ENCODE measurements around the gene PSORS1C1. TPM values are rescaled to one million over a fixed set of nuclear protein-coding genes. Genes with fewer than 3 reads are reported as not detected.
A peak's percentile ranks its signal among the peaks of the same experiment; 100 is the strongest.

Gene PSORS1C1
- total RNA-seq, 1 donor from 2014 or later: 0.93 TPM

GRCh38 chr6:31125586-31126363, 11.2 kb downstream of the PSORS1C1 start:
- POLR2A ChIA-PET: interaction anchor here (0.6 kb wide), 1 partner anchor 395 kb away, joined by 4 read pairs; no protein-coding TSS in a partner anchor
- no peaks in the 10 kb centered on the region for H3K9me3 Mint-ChIP-seq
- ATAC-seq (ENCODE audit: low read depth) (no peak), DNase-seq (no peak)
- H3K27ac Mint-ChIP-seq: no peak overlapping the region
- H3K27me3 Mint-ChIP-seq: peaks cover 22% of the 10 kb centered on the region
- intact Hi-C loops (cut with micrococcal nuclease): no loop called here
- no peak for TF ChIP-seq CTCF (IDR thresholded peaks at IDR 0.05)
- H3K36me3 Mint-ChIP-seq (ENCODE audit: low read depth): no peaks in the 10 kb centered on the region
- CTCF ChIA-PET: no interaction called here
- no peak overlapping the region for H3K4me3 Mint-ChIP-seq
- H3K4me1 Mint-ChIP-seq: peaks cover 5% of the 10 kb centered on the region

- peaks cover 20% of the 10 kb centered on the region for H3K27me3 Mint-ChIP-seq
- no peak for ATAC-seq (ENCODE audit: low read depth)
- no peaks in the 10 kb centered on the region for H3K9me3 Mint-ChIP-seq
- no peaks in the 10 kb centered on the region for H3K36me3 Mint-ChIP-seq (ENCODE audit: low read depth)
- TF ChIP-seq CTCF (IDR thresholded peaks at IDR 0.05): no peak
- no peak for DNase-seq
- no peak overlapping the region for H3K4me3 Mint-ChIP-seq
- intact Hi-C loops (cut with micrococcal nuclease): no loop called here
- ChIA-PET POLR2A (interaction anchor here (0.5 kb wide), 1 partner anchor 83 kb away, joined by 4 read pairs; no protein-coding TSS in a partner anchor), CTCF (interaction anchor here (1.5 to 1.9 kb wide), 2 partner anchors 240 to 254 kb away, joined by 3 to 7 read pairs; no protein-coding TSS in a partner anchor)
- H3K27ac Mint-ChIP-seq: no peak overlapping the region
- peaks cover 5% of the 10 kb centered on the region for H3K4me1 Mint-ChIP-seq
Measured at GRCh38 chr6:31126396-31127175, 12.0 kb downstream of the PSORS1C1 start.

- Mint-ChIP-seq H3K36me3 (ENCODE audit: low read depth) (no peaks in the 10 kb centered on the region), H3K9me3 (no peaks in the 10 kb centered on the region), H3K4me3 (no peak overlapping the region), H3K4me1 (peaks cover 5% of the 10 kb centered on the region), H3K27ac (no peak overlapping the region), H3K27me3 (peaks cover 12% of the 10 kb centered on the region)
- intact Hi-C loops (cut with micrococcal nuclease): loop anchor here (2.0 kb wide), 1 partner anchor 65 kb away; no protein-coding TSS in a partner anchor
- POLR2A ChIA-PET: interaction anchor here (0.6 to 0.7 kb wide), 2 partner anchors 9 to 64 kb away, joined by 3 to 4 read pairs; no protein-coding TSS in a partner anchor
- peak; percentile 54 for TF ChIP-seq CTCF (IDR thresholded peaks at IDR 0.05)
- peak; percentile 69 for ATAC-seq (ENCODE audit: low read depth)
- CTCF ChIA-PET: interaction anchor here (0.6 to 1.9 kb wide), 5 partner anchors 9 to 238 kb away, joined by 3 to 7 read pairs (median 4); no protein-coding TSS in a partner anchor
- DNase-seq: peak; percentile 56
Measured at GRCh38 chr6:31128093-31128676, 13.6 kb downstream of the PSORS1C1 start.

- POLR2A ChIA-PET: interaction anchor here (0.6 kb wide), 1 partner anchor 1061 kb away, joined by 3 read pairs; the partner anchor contains the start of gene PBX2
Measured at GRCh38 chr6:31129130-31129529, 14.5 kb downstream of the PSORS1C1 start.

More at GRCh38 chr6:31129130-31129529, 14.5 kb downstream of the PSORS1C1 start:
- no peak overlapping the region for H3K4me3 Mint-ChIP-seq
- peaks cover 5% of the 10 kb centered on the region for H3K4me1 Mint-ChIP-seq
- no peak for TF ChIP-seq CTCF (IDR thresholded peaks at IDR 0.05)
- peaks cover 12% of the 10 kb centered on the region for H3K27me3 Mint-ChIP-seq
- H3K9me3 Mint-ChIP-seq: no peaks in the 10 kb centered on the region
- ATAC-seq (ENCODE audit: low read depth): no peak
- intact Hi-C loops (cut with micrococcal nuclease): loop anchor here (2.0 kb wide), 1 partner anchor 64 kb away; no protein-coding TSS in a partner anchor
- H3K27ac Mint-ChIP-seq: no peak overlapping the region
- no peaks in the 10 kb centered on the region for H3K36me3 Mint-ChIP-seq (ENCODE audit: low read depth)
- CTCF ChIA-PET: interaction anchor here (0.6 to 1.7 kb wide), 4 partner anchors 8 to 42 kb away, joined by 3 to 5 read pairs (median 4); no protein-coding TSS in a partner anchor
- no peak for DNase-seq

All from activated B cell treated with CpG ODN at 0.5 μM for 24 hours (primary cell).